ENCODE results near the gene SGSM1. TPM values are rescaled to one million over a fixed set of nuclear protein-coding genes. Genes with fewer than 3 reads are reported as not detected.
A peak's percentile ranks its signal among the peaks of the same experiment; 100 is the strongest.

SGSM1 gene
- total and polyA plus RNA-seq, 10 donors: 0.16 to 1.3 (median 0.53) TPM

DNA sequence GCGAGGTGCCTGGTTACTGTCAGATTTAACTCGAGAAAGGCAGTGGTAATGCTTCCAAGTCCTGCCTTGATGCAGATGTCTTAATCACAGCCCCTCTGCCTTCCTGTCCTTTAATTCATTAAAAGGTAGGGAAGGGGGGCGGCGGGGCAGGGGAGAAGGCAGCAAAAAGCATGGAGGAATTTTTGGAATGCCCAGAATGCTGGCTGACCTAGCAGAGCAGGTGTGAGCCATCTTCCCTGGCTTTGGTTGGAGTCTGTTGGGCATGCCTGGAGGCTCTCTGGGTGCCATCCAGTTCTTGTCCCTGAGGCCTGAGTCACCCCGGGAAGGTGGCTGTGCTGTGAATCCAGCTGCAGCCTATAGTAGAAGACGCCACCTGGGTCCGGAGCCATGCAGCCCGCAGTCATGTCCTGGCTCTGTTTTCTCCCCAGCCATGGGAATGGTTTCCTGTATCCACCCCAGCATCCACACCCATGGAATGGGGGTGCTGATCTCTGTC is 162.1 kb downstream of the SGSM1 start:
- no peak for DNase-seq
- no peak overlapping the region for H3K27ac ChIP-seq
- no peaks in the 10 kb centered on the region for H3K36me3 ChIP-seq
- peaks cover 0 to 52% (median 21%) of the 10 kb centered on the region in 6 donors for H3K4me1 ChIP-seq
- no peak overlapping the region for H3K4me3 ChIP-seq
- intact Hi-C loops (cut with DNase I; ENCODE audit: low total_unique reads): no loop called here
- H3K27me3 ChIP-seq (replicated peaks in 1 of 7): no peaks in the 10 kb centered on the region
- TF ChIP-seq POLR2A (IDR thresholded peaks at IDR 0.05) (no peak), POLR2AphosphoS5 (IDR thresholded peaks at IDR 0.05) (no peak)
- TF ChIP-seq, protein P1, sequence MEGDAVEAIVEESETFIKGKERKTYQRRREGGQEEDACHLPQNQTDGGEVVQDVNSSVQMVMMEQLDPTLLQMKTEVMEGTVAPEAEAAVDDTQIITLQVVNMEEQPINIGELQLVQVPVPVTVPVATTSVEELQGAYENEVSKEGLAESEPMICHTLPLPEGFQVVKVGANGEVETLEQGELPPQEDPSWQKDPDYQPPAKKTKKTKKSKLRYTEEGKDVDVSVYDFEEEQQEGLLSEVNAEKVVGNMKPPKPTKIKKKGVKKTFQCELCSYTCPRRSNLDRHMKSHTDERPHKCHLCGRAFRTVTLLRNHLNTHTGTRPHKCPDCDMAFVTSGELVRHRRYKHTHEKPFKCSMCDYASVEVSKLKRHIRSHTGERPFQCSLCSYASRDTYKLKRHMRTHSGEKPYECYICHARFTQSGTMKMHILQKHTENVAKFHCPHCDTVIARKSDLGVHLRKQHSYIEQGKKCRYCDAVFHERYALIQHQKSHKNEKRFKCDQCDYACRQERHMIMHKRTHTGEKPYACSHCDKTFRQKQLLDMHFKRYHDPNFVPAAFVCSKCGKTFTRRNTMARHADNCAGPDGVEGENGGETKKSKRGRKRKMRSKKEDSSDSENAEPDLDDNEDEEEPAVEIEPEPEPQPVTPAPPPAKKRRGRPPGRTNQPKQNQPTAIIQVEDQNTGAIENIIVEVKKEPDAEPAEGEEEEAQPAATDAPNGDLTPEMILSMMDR (IDR thresholded peaks at IDR 0.05 in 8 of 11, conservative IDR thresholded peaks at IDR 0.05 in 3 of 11): no peak
- no peaks in the 10 kb centered on the region for H3K9me3 ChIP-seq
- WGBS, 5 donors: 83 to 90% (median 87%) methylated on average over 4 to 8 of the region's 8 CpGs

DNA sequence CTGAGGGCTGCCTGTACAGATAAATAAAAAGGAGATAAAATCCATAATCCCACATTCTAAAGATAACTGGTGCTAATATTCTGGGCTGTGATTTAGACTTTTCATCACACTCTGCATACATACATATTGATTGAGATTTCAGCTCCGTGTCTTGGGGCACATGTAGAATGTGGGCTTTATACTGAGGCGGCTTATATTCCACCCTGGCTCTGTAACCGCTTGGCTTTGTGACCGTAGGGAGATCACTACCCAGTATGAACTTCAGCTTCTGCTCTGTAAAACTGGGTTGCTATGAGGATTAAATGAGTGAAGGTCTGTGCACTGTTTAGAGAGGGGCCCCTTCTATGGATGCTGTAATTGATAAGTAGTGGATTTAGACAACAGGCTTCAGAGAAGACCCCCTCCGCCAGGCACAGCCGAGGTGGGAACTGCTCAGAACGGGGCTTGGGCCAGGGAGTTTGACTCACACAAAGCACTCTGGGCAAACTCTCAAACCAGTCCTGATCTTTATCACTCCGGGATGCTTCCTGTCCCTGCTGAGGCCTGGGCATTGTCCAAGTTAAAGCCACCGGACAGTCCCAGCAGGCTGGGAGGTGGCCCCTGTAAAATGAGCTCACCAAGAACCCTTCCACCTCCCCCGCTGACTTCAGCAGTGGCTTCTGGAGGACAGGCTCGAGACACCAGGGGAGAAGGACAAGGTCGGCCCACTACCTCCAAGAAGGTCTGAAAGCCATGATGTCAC is 163.7 kb downstream of the SGSM1 start:
- WGBS, 5 donors: 45 to 65% (median 59%) methylated on average over 11 to 12 of the region's 12 CpGs
- Histone ChIP-seq H3K9me3 (no peaks in the 10 kb centered on the region), H3K4me3 (no peak overlapping the region), H3K27me3 (replicated peaks in 1 of 7) (no peaks in the 10 kb centered on the region), H3K27ac (peak overlapping the region in 7 of 8 donors; percentile 5 to 51 (median 39)), H3K36me3 (no peaks in the 10 kb centered on the region), H3K4me1 (peaks cover 0 to 42% (median 16%) of the 10 kb centered on the region in 6 donors)
- intact Hi-C loops (cut with DNase I; ENCODE audit: low total_unique reads): no loop called here
- no peak for DNase-seq
- TF ChIP-seq POLR2A (IDR thresholded peaks at IDR 0.05) (no peak), POLR2AphosphoS5 (IDR thresholded peaks at IDR 0.05) (peak in 2 of 3 donors; percentile 39 to 50)

- no peak overlapping the region for H3K27ac ChIP-seq
- no peak for DNase-seq
- H3K36me3 ChIP-seq: no peaks in the 10 kb centered on the region
- no peak overlapping the region for H3K4me3 ChIP-seq
- no peaks in the 10 kb centered on the region for H3K9me3 ChIP-seq
- H3K27me3 ChIP-seq (replicated peaks in 1 of 7): no peaks in the 10 kb centered on the region
- TF ChIP-seq POLR2A (IDR thresholded peaks at IDR 0.05) (no peak), POLR2AphosphoS5 (IDR thresholded peaks at IDR 0.05) (no peak)
- TF ChIP-seq, protein P1 (IDR thresholded peaks at IDR 0.05 in 8 of 11, conservative IDR thresholded peaks at IDR 0.05 in 3 of 11): no peak
- intact Hi-C loops (cut with DNase I; ENCODE audit: low total_unique reads): no loop called here
- WGBS, 5 donors: 78 to 95% (median 94%) methylated on average over 2 of the region's 2 CpGs
- peaks cover 0 to 45% (median 13%) of the 10 kb centered on the region in 6 donors for H3K4me1 ChIP-seq
Measured at GRCh38 chr22:24972369-24972768, 166.4 kb downstream of the SGSM1 start.

GRCh38 chr22:24973872-24974271 is 167.9 kb downstream of the SGSM1 start:
- peaks cover 0 to 47% (median 16%) of the 10 kb centered on the region in 6 donors for H3K4me1 ChIP-seq
- 77 to 88% (median 85%) methylated on average over 4 to 6 of the region's 6 CpGs for WGBS, 5 donors
- H3K9me3 ChIP-seq: no peaks in the 10 kb centered on the region
- TF ChIP-seq POLR2AphosphoS5 (IDR thresholded peaks at IDR 0.05): no peak
- TF ChIP-seq POLR2A (IDR thresholded peaks at IDR 0.05): no peak
- TF ChIP-seq, protein P1 (IDR thresholded peaks at IDR 0.05 in 8 of 11, conservative IDR thresholded peaks at IDR 0.05 in 3 of 11): no peak
- no peak overlapping the region for H3K27ac ChIP-seq
- H3K4me3 ChIP-seq: no peak overlapping the region
- intact Hi-C loops (cut with DNase I; ENCODE audit: low total_unique reads): no loop called here
- no peak for DNase-seq
- no peaks in the 10 kb centered on the region for H3K36me3 ChIP-seq
- H3K27me3 ChIP-seq (replicated peaks in 1 of 7): no peaks in the 10 kb centered on the region
